Epithelial cell of esophagus (primary cell): Measurements from ENCODE around the gene INHBB.
"Not testable (repeated sequence)": the region's sequence is repeated elsewhere in the genome, so short reads cannot be mapped to it uniquely, and the experiment has no call there.

Source experiments
- DNase-seq: peaks from one replicate; pipeline ENCODE4 v3.0.0; 2010; ENCODE audit warnings: low read depth
- H3K4me3 ChIP-seq: 2 replicates; pipeline ENCODE4 v1.5.1; 2011; ENCODE audit warnings: mild to moderate bottlenecking, low read length, control low read depth
- TF ChIP-seq, protein P1 (sequence below): IDR thresholded peaks from 2 replicates; pipeline ENCODE4 v1.5.1; 2011; ENCODE audit warnings: low read depth, mild to moderate bottlenecking, low read length, control low read depth, inconsistent platforms; ENCODE audit not compliant: insufficient read depth; ENCODE audit errors: missing control alignments

INHBB gene

DNA sequence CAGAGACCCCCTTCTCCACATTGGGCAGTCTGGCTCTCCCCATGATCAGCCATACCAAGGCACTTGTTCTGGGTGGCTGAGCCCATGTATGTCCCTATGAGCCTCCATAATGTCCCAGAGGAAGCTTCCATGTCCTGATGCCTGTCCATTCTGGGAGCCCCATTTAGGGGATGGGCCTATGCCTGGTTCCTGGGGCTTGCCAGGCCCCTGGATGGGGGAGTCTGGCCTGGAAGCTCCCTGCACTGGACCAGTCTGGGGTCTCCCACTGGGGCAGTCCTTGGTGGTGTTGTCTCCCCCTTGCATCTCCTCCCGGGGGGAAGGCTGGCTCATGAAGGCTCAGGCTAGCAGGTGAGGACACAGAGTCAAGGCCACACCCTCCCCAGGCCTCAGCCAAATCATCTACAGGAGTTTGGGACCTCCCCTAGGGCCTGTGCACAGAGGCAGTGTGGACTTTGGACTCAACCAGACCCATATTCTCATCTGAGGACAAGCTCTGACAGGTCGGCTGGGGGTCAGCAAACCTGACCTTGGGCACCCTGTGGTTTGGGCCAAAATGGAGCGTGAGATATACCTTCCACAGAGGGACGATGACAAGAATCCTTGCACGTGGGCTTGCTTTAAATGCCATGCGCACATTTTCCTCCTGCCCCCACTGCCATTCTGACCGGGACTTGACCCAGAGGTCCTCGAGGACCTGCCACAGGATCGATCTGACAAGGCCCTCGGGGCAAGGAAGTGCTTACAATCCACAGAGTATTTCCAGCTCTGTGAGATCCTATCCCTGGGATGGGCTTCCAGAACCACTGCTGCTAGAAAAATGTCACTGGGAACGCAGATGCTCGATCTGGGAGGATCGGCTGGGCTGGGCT is 38.8 kb downstream of the INHBB start:
- DNase-seq = no peak
- H3K4me3 ChIP-seq = no peak overlapping the region
- TF ChIP-seq, protein P1, sequence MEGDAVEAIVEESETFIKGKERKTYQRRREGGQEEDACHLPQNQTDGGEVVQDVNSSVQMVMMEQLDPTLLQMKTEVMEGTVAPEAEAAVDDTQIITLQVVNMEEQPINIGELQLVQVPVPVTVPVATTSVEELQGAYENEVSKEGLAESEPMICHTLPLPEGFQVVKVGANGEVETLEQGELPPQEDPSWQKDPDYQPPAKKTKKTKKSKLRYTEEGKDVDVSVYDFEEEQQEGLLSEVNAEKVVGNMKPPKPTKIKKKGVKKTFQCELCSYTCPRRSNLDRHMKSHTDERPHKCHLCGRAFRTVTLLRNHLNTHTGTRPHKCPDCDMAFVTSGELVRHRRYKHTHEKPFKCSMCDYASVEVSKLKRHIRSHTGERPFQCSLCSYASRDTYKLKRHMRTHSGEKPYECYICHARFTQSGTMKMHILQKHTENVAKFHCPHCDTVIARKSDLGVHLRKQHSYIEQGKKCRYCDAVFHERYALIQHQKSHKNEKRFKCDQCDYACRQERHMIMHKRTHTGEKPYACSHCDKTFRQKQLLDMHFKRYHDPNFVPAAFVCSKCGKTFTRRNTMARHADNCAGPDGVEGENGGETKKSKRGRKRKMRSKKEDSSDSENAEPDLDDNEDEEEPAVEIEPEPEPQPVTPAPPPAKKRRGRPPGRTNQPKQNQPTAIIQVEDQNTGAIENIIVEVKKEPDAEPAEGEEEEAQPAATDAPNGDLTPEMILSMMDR = no peak

- no peak for DNase-seq
- TF ChIP-seq, protein P1 = no peak
- H3K4me3 ChIP-seq = no peak overlapping the region
Observed at GRCh38 chr2:120385355-120386127, 39.6 kb downstream of the INHBB start.

- TF ChIP-seq, protein P1 = no peak
- H3K4me3 ChIP-seq = no peak overlapping the region
Observed at GRCh38 chr2:120388222-120389035, 42.5 kb downstream of the INHBB start.

DNA sequence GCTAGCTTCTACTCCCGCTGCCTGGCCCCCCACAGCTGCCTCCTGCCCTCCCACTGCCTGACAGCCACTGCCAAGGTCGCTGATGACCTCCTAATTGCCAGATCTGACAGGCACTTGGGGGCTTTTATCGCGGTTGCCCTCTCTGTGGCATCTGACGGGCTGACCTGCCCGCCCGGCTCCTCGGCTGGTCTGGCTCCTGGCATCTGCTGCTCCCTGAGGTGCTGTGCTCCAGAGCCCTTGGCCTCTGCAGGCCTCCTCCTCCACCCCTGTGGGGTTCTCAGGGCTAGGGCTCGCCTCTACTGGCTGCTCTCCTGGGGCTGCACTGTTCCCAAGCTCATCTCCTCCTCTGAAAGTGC is 43.1 kb downstream of the INHBB start:
- TF ChIP-seq, protein P1 = no peak
- no peak overlapping the region for H3K4me3 ChIP-seq
- DNase-seq = no peak

More at GRCh38 chr2:120388222-120389035, 42.5 kb downstream of the INHBB start:
- no peak for DNase-seq

DNA sequence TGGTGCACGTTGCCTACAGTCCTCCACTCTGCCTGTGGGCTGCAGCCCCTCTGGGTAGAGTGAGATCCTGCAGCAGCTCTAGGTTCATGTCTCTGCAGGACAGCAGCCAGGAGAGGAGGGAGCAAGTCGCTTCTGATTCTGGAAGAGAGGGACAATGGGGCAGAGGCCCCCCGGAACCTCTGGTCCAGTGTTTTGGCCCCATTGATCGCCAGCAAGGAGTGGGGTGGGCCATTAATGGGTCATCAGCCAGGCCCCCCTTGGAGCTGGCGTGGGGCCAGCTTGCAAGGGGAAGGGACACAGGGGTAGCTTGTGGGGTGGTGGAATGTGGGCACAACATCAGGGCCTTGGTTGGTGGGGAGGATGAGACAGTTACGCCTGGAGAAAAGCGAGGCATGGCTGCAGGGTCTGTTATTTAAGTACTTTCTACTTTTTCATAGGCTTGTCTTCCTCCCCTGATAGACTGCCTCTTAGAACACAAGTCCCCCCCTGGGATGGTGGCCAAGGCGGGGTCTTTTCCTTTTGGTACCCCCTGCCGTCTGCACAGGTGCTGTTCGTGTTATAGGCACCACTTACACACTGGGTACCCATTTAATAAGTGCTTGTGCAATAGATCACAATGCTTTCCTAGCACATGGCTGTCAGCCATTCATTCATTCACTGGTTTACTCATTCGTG is 44.6 kb downstream of the INHBB start:
- no peak overlapping the region for H3K4me3 ChIP-seq
- TF ChIP-seq, protein P1 = no peak
- no peak for DNase-seq

- not testable (repeated sequence) for H3K4me3 ChIP-seq, DNase-seq
Observed at GRCh38 chr2:120391382-120391781, 45.4 kb downstream of the INHBB start.
